NB4 (cell line): ENCODE results near the gene RAD52.

Source experiments
- CTCF ChIP-seq: IDR thresholded peaks from one replicate; pipeline ENCODE4 v1.5.1; 2012; ENCODE audit warnings: low read depth, low read length
- MYC ChIP-seq: IDR thresholded peaks from 2 replicates; pipeline ENCODE4 v1.6.1; 2011; ENCODE audit warnings: low read depth, low read length
- POLR2A ChIP-seq: IDR thresholded peaks from 2 replicates; pipeline ENCODE4 v1.6.1; 2011; ENCODE audit warnings: mild to moderate bottlenecking; ENCODE audit not compliant: insufficient read length; ENCODE audit errors: extremely low read depth

- TF ChIP-seq POLR2A (no peak), CTCF (no peak), MYC (no peak)
Measured at GRCh38 chr12:968545-968944, 19.1 kb upstream of the RAD52 start.
